Karpas-422 (cell line): ENCODE data around the gene NPIPB2. TPM values are rescaled to one million over a fixed set of nuclear protein-coding genes. Genes with fewer than 3 reads are reported as not detected.

Experiments
- DNase-seq: peaks from one replicate; pipeline ENCODE4 v3.0.0-alpha.2; 2015
- H2AFZ ChIP-seq: fragments of 200-600 bp; sonication (generic); 2 replicates; pipeline ENCODE4 v1.6.1; 2014; ENCODE audit warnings: antibody characterized with exemption, low read length, mixed read lengths
- H3K27ac ChIP-seq: fragments of 200-600 bp; sonication (generic); 2 replicates; pipeline ENCODE4 v1.5.1; 2014; ENCODE audit warnings: mild to moderate bottlenecking, low read length, moderate library complexity
- H3K27me3 ChIP-seq: fragments of 200-600 bp; sonication (generic); 2 replicates; pipeline ENCODE4 v1.6.1; 2014; ENCODE audit warnings: low read length, mixed read lengths
- H3K36me3 ChIP-seq: fragments of 200-600 bp; sonication (generic); 2 replicates; pipeline ENCODE4 v1.6.1; 2014; ENCODE audit warnings: low read length, mixed read lengths; ENCODE audit not compliant: insufficient read depth
- H3K4me1 ChIP-seq: fragments of 200-600 bp; sonication (generic); 2 replicates; pipeline ENCODE4 v1.6.1; 2014; ENCODE audit warnings: mild to moderate bottlenecking, low read length, mixed read lengths
- H3K4me2 ChIP-seq: fragments of 200-600 bp; sonication (generic); 2 replicates; pipeline ENCODE4 v1.6.1; 2014; ENCODE audit warnings: low read length, low read depth, mild to moderate bottlenecking; ENCODE audit not compliant: poor library complexity, severe bottlenecking
- H3K4me3 ChIP-seq: fragments of 200-600 bp; sonication (generic); 2 replicates; pipeline ENCODE4 v1.5.1; 2014; ENCODE audit warnings: mild to moderate bottlenecking, antibody characterized with exemption, low read length, mixed read lengths
- H3K79me2 ChIP-seq: fragments of 200-600 bp; sonication (generic); 2 replicates; pipeline ENCODE4 v1.6.1; 2014; ENCODE audit warnings: mild to moderate bottlenecking, low read length, mixed read lengths
- H3K9ac ChIP-seq: fragments of 200-600 bp; sonication (generic); 2 replicates; pipeline ENCODE4 v1.6.0; 2014; ENCODE audit warnings: low read length
- H3K9me2 ChIP-seq: fragments of 200-600 bp; sonication (generic), shearing (Covaris generic); replicated peaks from 2 replicates; pipeline ENCODE4 v1.6.0; 2014; ENCODE audit warnings: mild to moderate bottlenecking, low read length, moderate library complexity; ENCODE audit not compliant: insufficient read depth
- H3K9me3 ChIP-seq: fragments of 300-700, 200-600 bp; sonication (generic); 2 replicates; pipeline ENCODE4 v1.6.1; 2014; ENCODE audit warnings: low read length, mixed read lengths
- H4K20me1 ChIP-seq: fragments of 200-600 bp; sonication (generic); 2 replicates; pipeline ENCODE4 v1.6.1; 2014; ENCODE audit warnings: mild to moderate bottlenecking, antibody characterized with exemption, low read length, low read depth; ENCODE audit not compliant: insufficient read depth
- total RNA-seq: library from RNA; depleted of rRNA; stranded (reverse); fragments of >200 nt; shearing (Covaris generic); gene quantifications from 2 replicates; pipeline ENCODE4 v1.2.3, GENCODE V29; 2014; ENCODE audit warnings: low replicate concordance

The NPIPB2 gene
- total RNA-seq, 1 experiment from 2014 or later, result 17.6 TPM

DNA sequence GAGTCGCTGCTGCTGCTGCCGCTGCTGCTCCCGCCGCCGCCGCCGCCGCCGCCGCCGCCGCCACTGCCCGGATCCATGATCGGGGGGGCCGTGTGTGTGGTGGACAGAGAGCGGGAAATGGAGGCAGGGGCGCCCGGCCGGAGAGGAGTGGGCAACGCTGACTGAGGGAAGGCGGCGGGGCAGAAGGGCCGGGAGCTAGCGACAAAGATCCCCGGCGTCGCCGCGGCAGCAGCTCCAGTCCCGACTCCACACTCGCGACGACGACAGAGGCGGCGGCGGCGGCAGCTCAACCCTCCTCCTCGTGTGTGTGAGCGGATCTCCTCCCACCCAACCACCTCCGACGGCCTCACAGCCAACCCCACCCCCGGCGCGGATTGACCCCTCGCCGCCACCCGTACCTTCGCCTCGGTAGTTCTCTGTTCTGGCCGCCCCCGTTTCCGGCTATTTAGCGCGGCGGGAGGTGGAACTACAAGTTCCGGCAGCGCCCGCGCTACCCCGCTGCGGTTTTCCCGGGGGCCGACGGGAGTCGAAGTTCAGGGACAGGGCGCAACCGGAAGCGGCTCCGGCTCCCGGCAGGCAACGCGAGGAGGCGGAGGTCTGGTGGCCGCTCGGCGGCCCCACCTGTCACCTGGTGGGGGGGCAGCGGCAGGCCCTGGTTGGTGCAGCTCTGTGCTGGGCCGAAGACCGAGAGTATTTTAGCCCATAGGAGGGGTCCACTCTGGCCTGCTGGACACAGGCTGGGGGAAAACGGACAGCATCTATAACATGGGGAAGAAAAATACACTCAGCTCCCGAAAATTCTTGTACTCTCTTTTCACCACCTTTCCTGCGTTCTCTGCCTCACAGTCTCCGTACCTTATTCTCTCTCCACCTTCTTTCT is 26.0 kb downstream of the NPIPB2 start, which contains the start of gene GSPT1:
TSS of gene GSPT1 (minus strand) at position 313 of the 880 bp plus-strand sequence. CDS start at position 77, 236 bp downstream.
- Histone ChIP-seq H3K9me2 (no peaks in the 10 kb centered on the region), H2AFZ (peak within 1 kb of the TSS; percentile 98), H3K36me3 (peaks cover 13% of the 10 kb centered on the region), H3K27me3 (no peaks in the 10 kb centered on the region), H3K9ac (peak within 1 kb of the TSS; percentile 95), H3K4me3 (peak within 1 kb of the TSS; percentile 70), H4K20me1 (peaks cover 29% of the 10 kb centered on the region), H3K27ac (peak within 1 kb of the TSS; percentile 57), H3K4me1 (peaks cover 27% of the 10 kb centered on the region), H3K4me2 (peak within 1 kb of the TSS; percentile 83), H3K79me2 (peaks cover 45% of the 10 kb centered on the region), H3K9me3 (no peaks in the 10 kb centered on the region)
- peak; percentile 100 for DNase-seq

GRCh38 chr16:11915114-11915643 is 26.7 kb downstream of the NPIPB2 start:
- Histone ChIP-seq H3K27ac (peak overlapping the region; percentile 57), H3K27me3 (no peaks in the 10 kb centered on the region), H3K9me3 (no peaks in the 10 kb centered on the region), H3K9ac (peak overlapping the region; percentile 95), H4K20me1 (peaks cover 35% of the 10 kb centered on the region), H3K4me3 (peak overlapping the region; percentile 70), H3K4me1 (peaks cover 27% of the 10 kb centered on the region), H3K79me2 (peaks cover 52% of the 10 kb centered on the region), H3K9me2 (no peaks in the 10 kb centered on the region), H3K4me2 (peak overlapping the region; percentile 83), H3K36me3 (peaks cover 13% of the 10 kb centered on the region), H2AFZ (peak overlapping the region; percentile 67; the same call in 1 of the 2 replicates)
- peak; percentile 72 for DNase-seq

DNA sequence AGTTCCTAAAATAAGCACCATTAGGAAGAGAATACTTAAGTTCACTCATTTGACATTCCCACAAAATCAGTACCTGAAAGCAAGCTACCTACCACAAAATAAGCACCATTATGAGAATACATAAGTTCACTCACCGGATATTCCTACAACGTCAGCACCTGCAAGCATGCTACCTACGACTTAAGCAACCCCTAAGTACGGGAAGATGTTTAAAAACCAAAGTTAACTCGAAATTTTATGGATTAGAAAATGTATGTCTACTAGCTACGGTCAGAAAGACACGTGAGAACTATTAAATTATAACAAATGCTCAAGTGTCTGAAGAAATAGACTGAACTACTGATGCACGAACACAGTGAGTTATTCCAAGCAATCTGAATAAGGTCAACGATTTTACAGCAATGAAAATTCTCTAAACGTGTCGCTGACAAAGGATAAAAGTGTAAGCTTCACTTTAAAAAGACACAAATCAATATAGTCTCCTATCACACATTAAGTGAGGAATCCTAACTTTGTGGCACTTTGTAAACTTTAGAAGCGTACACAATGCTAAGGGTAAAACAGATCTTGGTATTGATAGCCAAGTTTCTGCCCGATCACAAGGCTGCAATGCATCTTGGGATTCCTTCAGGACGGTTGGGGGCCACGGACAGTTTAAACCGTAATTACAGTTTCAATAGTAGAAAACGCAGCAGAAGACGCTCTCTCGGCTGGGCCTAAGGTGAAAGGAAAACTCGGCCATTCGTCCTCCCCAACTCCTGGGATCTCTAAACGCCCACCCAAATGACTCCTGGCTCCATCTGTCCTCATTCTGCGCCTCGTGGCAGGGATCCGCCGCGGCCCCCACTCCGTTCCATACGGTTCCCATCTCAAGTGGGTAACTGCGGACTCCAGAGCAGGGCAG is 27.4 kb downstream of the NPIPB2 start:
- Histone ChIP-seq H3K36me3 (peaks cover 13% of the 10 kb centered on the region), H3K9ac (peak overlapping the region; percentile 95), H3K4me3 (peak overlapping the region; percentile 70), H3K27ac (peak overlapping the region; percentile 57), H4K20me1 (peaks cover 37% of the 10 kb centered on the region), H3K27me3 (no peaks in the 10 kb centered on the region), H3K9me3 (no peaks in the 10 kb centered on the region), H3K4me1 (peaks cover 27% of the 10 kb centered on the region), H2AFZ (peak overlapping the region; percentile 32; the same call in 1 of the 2 replicates), H3K4me2 (peak overlapping the region; percentile 83), H3K79me2 (peaks cover 60% of the 10 kb centered on the region), H3K9me2 (no peaks in the 10 kb centered on the region)
- DNase-seq, result peak; percentile 70

DNA sequence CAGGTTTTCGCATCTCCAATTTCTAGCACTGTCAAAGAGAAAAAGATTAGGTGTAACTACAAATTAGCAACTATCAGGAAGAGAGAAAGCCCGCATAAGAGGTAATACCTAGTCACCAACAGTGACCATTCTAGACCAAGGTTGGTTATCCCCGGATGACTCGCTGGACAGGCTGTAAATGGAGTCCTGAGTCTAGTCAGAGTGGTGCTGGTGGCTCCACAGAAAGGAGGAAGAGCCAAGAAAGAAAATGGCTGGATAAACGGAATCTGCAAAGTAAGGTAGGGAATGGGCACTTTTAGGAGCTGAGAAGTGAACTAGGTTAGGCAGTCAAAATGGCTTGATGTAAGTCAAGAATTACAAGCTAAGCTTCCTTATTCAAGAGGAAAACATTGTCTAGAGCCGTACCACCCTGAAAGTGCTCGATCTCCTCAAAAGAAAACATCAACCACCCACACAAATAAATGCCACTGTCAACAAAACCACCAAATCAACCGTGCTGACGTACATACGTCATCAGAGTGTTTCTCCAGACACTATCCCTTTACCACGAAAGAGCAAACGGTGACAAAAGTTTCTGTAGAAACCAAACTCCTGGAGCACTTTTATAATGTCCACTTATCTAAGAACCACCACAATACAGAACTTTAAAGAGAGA is 28.3 kb downstream of the NPIPB2 start:
- Histone ChIP-seq H3K4me1 (peaks cover 27% of the 10 kb centered on the region), H3K9me3 (no peaks in the 10 kb centered on the region), H3K9me2 (no peaks in the 10 kb centered on the region), H3K27me3 (no peaks in the 10 kb centered on the region), H2AFZ (no peak overlapping the region), H3K4me3 (peak overlapping the region; percentile 70), H3K4me2 (peak overlapping the region; percentile 83), H4K20me1 (peaks cover 42% of the 10 kb centered on the region), H3K27ac (peak overlapping the region; percentile 57; the same call in 1 of the 2 replicates), H3K9ac (peak overlapping the region; percentile 95), H3K79me2 (peaks cover 68% of the 10 kb centered on the region), H3K36me3 (peaks cover 13% of the 10 kb centered on the region)
- DNase-seq, result peak; percentile 35

GRCh38 chr16:11909653-11910545 is 31.9 kb downstream of the NPIPB2 start:
- no peaks in the 10 kb centered on the region for H3K9me2 ChIP-seq
- H4K20me1 ChIP-seq, result peaks cover 70% of the 10 kb centered on the region
- no peak overlapping the region for H3K27ac ChIP-seq
- H3K27me3 ChIP-seq, result no peaks in the 10 kb centered on the region
- H3K4me1 ChIP-seq, result peaks cover 28% of the 10 kb centered on the region
- H3K36me3 ChIP-seq, result peaks cover 22% of the 10 kb centered on the region
- peaks cover 95% of the 10 kb centered on the region for H3K79me2 ChIP-seq
- H3K4me2 ChIP-seq, result no peak overlapping the region
- no peak overlapping the region for H3K9ac ChIP-seq
- H3K4me3 ChIP-seq, result no peak overlapping the region
- no peaks in the 10 kb centered on the region for H3K9me3 ChIP-seq
- no peak for DNase-seq
- H2AFZ ChIP-seq, result no peak overlapping the region

GRCh38 chr16:11907160-11907970 is 34.5 kb downstream of the NPIPB2 start:
- Histone ChIP-seq H3K36me3 (peaks cover 10% of the 10 kb centered on the region), H3K4me2 (no peak overlapping the region), H3K9me2 (no peaks in the 10 kb centered on the region), H3K9ac (no peak overlapping the region), H3K27me3 (no peaks in the 10 kb centered on the region), H3K79me2 (peaks cover 94% of the 10 kb centered on the region), H3K4me3 (no peak overlapping the region), H2AFZ (no peak overlapping the region), H3K4me1 (peaks cover 9% of the 10 kb centered on the region), H3K27ac (no peak overlapping the region), H4K20me1 (peaks cover 55% of the 10 kb centered on the region), H3K9me3 (no peaks in the 10 kb centered on the region)
- DNase-seq, result no peak
